Motor neuron (in vitro differentiated cells): ENCODE measurements around the gene MAGI1. TPM values are rescaled to one million over a fixed set of nuclear protein-coding genes. Genes with fewer than 3 reads are reported as not detected.

Experiments
- ATAC-seq, 8 experiments: fragments of 200-7000 bp; cut with Tn5 transposase; replicated peaks in 6 of 8; 2 replicates each; pipeline ENCODE4 v1.8.0; 2021; ENCODE audit warnings: mild to moderate bottlenecking in 8 of 8, moderate library complexity in 8 of 8
- H3K27ac ChIP-seq, 2 donors: fragments of 250-450 bp; sonication (Bioruptor Pico); 2 replicates each; pipeline ENCODE4 v1.9.0; 2021; ENCODE audit warnings: antibody characterized with exemption in 2 of 2, mild to moderate bottlenecking in 2 of 2, moderate library complexity in 1 of 2
- H3K4me1 ChIP-seq, 2 donors: fragments of 250-450 bp; sonication (Bioruptor Pico); replicated peaks in 1 of 2; 2 replicates each; pipeline ENCODE4 v1.6.1; 2021; ENCODE audit warnings: antibody characterized with exemption in 2 of 2, mild to moderate bottlenecking in 2 of 2, moderate library complexity in 1 of 2
- H3K4me3 ChIP-seq, 5 donors: fragments of 250-450 bp; sonication (Bioruptor Pico); 2 replicates each; pipeline ENCODE4 v1.9.0; 2021; ENCODE audit warnings: antibody characterized with exemption in 5 of 5, mild to moderate bottlenecking in 5 of 5, moderate library complexity in 4 of 5
- WGBS, 10 experiments: fragments of 450-650 bp; shearing (Covaris generic); methylation state at CpG; one replicate each; pipeline ENCODE4 v1.0.0; 2022; 5-methylcytosine and 5-hydroxymethylcytosine counted together
- in situ Hi-C, 9 experiments: fragments of 400-800 bp; cut with MboI; loops; one replicate each; pipeline ENCODE4 v1.15.0; 2021; ENCODE audit warnings: low sequenced_read_pairs in 9 of 9, low pct_unique_long_range_greater_than_20kb in 2 of 9; ENCODE audit not compliant: unreplicated experiment in 9 of 9
- total RNA-seq, 8 experiments: library from RNA; unstranded; fragments of 300-600 nt; gene quantifications; 2 replicates each; pipeline versions ENCODE4 v1.2.3 to v1.2.4, GENCODE V29; 2022

MAGI1 gene
- total RNA-seq, 8 experiments from 2014 or later: 25.3 to 66.3 (median 38.2) TPM

- peaks cover 0 to 6% of the 10 kb centered on the region in 2 donors for H3K4me1 ChIP-seq
- 40 to 100% (median 76%) methylated on average over 1 to 3 of the region's 3 CpGs for WGBS, 10 experiments
- in situ Hi-C loops: no loop called here
- no peak overlapping the region for H3K27ac ChIP-seq
- peak in 2 of 8 experiments; percentile 24 to 40 for ATAC-seq
- H3K4me3 ChIP-seq: no peak overlapping the region
These were observed 349.3 kb downstream of the MAGI1 start for GRCh38 chr3:65689436-65689835.

DNA sequence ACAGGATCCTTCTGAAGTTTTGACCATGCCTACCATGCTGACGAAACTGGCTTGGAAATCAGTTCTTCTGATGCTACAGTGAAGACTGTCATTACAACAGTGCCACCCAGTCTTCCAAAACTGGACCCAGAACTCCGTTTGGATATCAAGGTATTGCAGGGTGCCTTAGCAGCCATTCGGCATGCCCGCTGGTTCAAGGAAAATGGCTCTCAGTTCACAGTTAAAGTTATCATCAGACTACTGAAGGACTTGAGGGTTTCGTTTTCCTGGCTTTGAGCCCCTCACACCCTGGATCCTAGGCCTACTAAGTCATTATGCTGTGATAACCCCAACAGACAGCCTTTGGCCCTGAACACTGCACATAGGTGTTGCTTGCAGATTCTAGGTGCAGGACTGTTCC, 351.0 kb downstream of the MAGI1 start:
- Histone ChIP-seq H3K27ac (no peak overlapping the region), H3K4me3 (no peak overlapping the region), H3K4me1 (no peaks in the 10 kb centered on the region)
- 40 to 100% (median 75%) methylated on average over 1 to 4 of the region's 5 CpGs; no CpG with 5 or more reads in 3 of the 10 experiments for WGBS, 10 experiments
- no peak for ATAC-seq
- in situ Hi-C loops: no loop called here

DNA sequence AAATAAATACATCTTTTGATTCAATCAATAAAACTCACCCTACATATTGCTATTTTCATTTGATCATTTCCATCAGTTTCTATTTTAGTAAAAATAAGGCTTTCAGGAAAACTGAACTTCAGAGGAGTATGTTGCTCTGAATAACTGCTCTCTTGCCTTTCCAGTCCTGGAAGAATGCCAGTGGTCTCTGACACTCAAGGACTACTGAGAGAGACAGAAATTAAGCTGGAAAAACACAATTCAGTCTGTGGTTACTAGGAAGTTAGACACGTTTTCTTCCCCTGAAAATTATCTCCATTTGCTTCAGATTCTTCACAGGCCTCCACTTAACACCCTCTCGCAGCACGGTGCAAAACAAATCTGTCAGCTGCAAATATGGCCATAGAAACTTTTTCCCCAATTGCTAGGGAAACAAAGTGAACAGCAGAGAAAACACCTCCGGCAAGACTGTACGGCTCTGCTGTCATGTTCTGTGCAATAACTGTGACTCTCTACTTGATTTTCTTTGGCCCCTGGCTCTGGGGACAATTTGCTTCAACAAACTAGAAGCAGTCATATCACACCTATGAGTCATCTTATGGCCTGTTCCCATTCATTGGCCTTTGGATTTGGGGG, 353.0 kb downstream of the MAGI1 start:
- no peak overlapping the region for H3K27ac ChIP-seq
- H3K4me3 ChIP-seq: no peak overlapping the region
- ATAC-seq: peak in 1 of 8 experiments; percentile 63
- H3K4me1 ChIP-seq: no peaks in the 10 kb centered on the region
- 14 to 82% (median 74%) methylated on average over 1 to 5 of the region's 5 CpGs; no CpG with 5 or more reads in 2 of the 10 experiments for WGBS, 10 experiments
- in situ Hi-C loops: no loop called here

DNA sequence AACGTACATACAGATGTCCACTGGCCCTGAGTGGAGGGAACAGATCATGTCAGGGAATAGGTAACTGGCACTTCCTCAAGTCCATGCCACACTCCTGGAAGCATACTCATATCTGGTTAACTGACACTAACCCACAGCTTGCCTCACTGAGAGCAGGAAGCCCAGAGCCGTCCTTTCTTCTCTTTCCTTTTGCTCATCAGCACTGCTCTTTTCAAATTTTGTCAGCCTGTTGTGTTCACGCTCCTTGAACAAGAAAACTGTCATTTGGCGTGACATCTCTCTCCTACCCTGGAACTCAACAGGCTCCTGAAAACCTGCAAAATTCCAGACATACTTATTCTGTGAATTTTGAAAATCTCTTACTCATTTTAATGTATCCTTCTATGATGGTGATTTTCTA, 360.2 kb downstream of the MAGI1 start:
- Histone ChIP-seq H3K4me1 (peaks cover 8 to 17% of the 10 kb centered on the region in 2 donors), H3K27ac (no peak overlapping the region), H3K4me3 (no peak overlapping the region)
- 57 to 100% (median 88%) methylated on average over 1 to 4 of the region's 4 CpGs; no CpG with 5 or more reads in 1 of the 10 experiments for WGBS, 10 experiments
- in situ Hi-C loops: no loop called here
- ATAC-seq: no peak

GRCh38 chr3:65677486-65678010, 361.2 kb downstream of the MAGI1 start:
- peaks cover 8 to 17% of the 10 kb centered on the region in 2 donors for H3K4me1 ChIP-seq
- 83 to 100% (median 92%) methylated on average over 2 to 3 of the region's 3 CpGs; no CpG with 5 or more reads in 5 of the 10 experiments for WGBS, 10 experiments
- H3K4me3 ChIP-seq: no peak overlapping the region
- no peak overlapping the region for H3K27ac ChIP-seq
- no peak for ATAC-seq
- in situ Hi-C loops: no loop called here

GRCh38 chr3:65676580-65676979, 362.1 kb downstream of the MAGI1 start:
- ATAC-seq: peak in 5 of 8 experiments; percentile 51 to 87 (median 54)
- Histone ChIP-seq H3K4me1 (peaks cover 8 to 17% of the 10 kb centered on the region in 2 donors), H3K27ac (no peak overlapping the region), H3K4me3 (no peak overlapping the region)
- WGBS, 10 experiments: 0 to 89% (median 29%) methylated on average over 1 to 2 of the region's 2 CpGs
- in situ Hi-C loops: no loop called here

DNA sequence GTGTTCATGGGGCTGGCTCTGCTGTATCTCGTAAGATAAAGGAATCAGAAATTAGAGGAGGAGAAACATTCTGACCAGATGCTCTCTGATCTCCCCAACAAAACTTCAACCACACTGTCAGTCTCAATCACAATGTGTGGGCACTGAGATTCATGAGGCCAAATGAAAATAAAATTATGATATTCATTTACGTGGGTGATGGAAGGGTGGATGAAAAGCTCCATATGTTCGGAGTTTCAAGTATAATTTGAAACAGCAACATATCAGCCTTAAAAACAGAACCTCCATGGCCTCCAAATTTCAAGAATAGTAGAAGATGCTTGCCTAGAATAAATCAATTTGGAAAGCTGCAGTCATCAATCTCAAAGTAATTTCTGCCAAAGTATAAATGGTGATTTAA, 363.7 kb downstream of the MAGI1 start:
- 17 to 100% (median 96%) methylated on average over 1 to 3 of the region's 3 CpGs; no CpG with 5 or more reads in 1 of the 10 experiments for WGBS, 10 experiments
- ATAC-seq: no peak
- in situ Hi-C loops: no loop called here

GRCh38 chr3:65674226-65674625, 364.5 kb downstream of the MAGI1 start:
- H3K4me1 ChIP-seq: peaks cover 8 to 17% of the 10 kb centered on the region in 2 donors
- no peak overlapping the region for H3K27ac ChIP-seq
- no peak overlapping the region for H3K4me3 ChIP-seq
- ATAC-seq: no peak
- in situ Hi-C loops: no loop called here
- WGBS, 10 experiments: 0 to 100% (median 85%) methylated on average over 1 to 2 of the region's 2 CpGs; no CpG with 5 or more reads in 2 of the 10 experiments

More for the DNA sequence above, 363.7 kb downstream of the MAGI1 start:
- no peak overlapping the region for H3K4me3 ChIP-seq
- H3K27ac ChIP-seq: no peak overlapping the region
- peaks cover 8 to 17% of the 10 kb centered on the region in 2 donors for H3K4me1 ChIP-seq

GRCh38 chr3:65672871-65673815, 365.6 kb downstream of the MAGI1 start:
- peaks cover 8 to 17% of the 10 kb centered on the region in 2 donors for H3K4me1 ChIP-seq
- no peak overlapping the region for H3K27ac ChIP-seq
- no peak overlapping the region for H3K4me3 ChIP-seq
- in situ Hi-C loops: no loop called here
- WGBS, 10 experiments: 34 to 74% (median 51%) methylated on average over 2 to 11 of the region's 11 CpGs; no CpG with 5 or more reads in 1 of the 10 experiments
- ATAC-seq: peak in 4 of 8 experiments; percentile 27 to 47 (median 32)

- ATAC-seq: no peak
- in situ Hi-C loops: no loop called here
- H3K4me1 ChIP-seq: peaks cover 8 to 17% of the 10 kb centered on the region in 2 donors
- WGBS, 10 experiments: 17 to 100% (median 80%) methylated on average over 1 of the region's 1 CpG; no CpG with 5 or more reads in 1 of the 10 experiments
- H3K27ac ChIP-seq: no peak overlapping the region
- no peak overlapping the region for H3K4me3 ChIP-seq
These were observed 366.7 kb downstream of the MAGI1 start for GRCh38 chr3:65672061-65672460.

GRCh38 chr3:65671004-65671403, 367.7 kb downstream of the MAGI1 start:
- Histone ChIP-seq H3K4me3 (no peak overlapping the region), H3K27ac (no peak overlapping the region), H3K4me1 (peaks cover 0 to 9% of the 10 kb centered on the region in 2 donors)
- WGBS, 10 experiments: 17 to 100% (median 65%) methylated on average over 1 to 3 of the region's 3 CpGs; no CpG with 5 or more reads in 1 of the 10 experiments
- no peak for ATAC-seq
- in situ Hi-C loops: no loop called here

DNA sequence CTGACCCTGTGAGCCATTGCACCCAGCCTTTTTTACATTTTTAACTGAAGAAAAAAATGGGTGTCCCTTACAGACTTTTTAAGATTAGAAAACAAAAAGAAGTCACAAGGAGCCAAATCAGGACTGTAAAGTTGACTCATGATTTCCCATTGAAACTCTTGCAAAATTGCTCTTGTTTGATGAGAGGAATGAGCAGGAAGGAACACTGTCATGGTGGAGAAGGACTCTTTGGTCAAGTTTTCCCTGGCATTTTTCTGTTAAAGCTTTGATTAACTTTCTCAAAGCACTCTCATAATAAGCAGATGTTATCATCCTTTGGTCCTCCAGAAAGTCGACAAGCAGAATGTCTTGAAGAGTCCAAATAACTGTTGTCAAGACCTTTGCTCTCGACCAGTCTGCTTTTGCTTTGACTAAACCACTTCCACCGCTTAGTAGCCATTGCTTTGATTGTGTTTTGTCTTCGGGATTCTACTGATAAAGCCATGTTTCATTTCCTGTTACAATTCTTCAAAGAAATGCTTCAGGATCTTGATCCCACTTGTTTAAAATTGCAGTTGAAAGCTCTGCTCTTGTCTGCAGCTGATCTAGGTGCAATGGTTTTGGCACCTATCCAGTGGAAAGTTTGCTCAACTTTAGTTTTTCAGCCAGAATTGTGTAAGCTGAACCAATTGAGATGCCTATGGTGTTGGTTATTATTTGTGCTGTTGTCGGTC, 369.4 kb downstream of the MAGI1 start:
- H3K4me3 ChIP-seq: no peak overlapping the region
- ATAC-seq: no peak
- in situ Hi-C loops: no loop called here
- H3K27ac ChIP-seq: no peak overlapping the region
- 38 to 100% (median 78%) methylated on average over 1 to 5 of the region's 5 CpGs for WGBS, 10 experiments
- peaks cover 0 to 8% of the 10 kb centered on the region in 2 donors for H3K4me1 ChIP-seq
